K562 (cell line): ENCODE results near the gene USP28. TPM values are rescaled to one million over a fixed set of nuclear protein-coding genes. Genes with fewer than 3 reads are reported as not detected.

Experiments used
- DPF2 ChIP-seq: fragments of 450-650 bp; IDR thresholded peaks from 2 replicates; pipeline ENCODE4 v1.6.1; 2016
- MBD1 ChIP-seq: fragments of 250-450 bp; sonication (Bioruptor Pico); IDR thresholded peaks from 2 replicates; pipeline ENCODE4 v1.8.0; 2022; ENCODE audit warnings: inconsistent platforms
- NR2C2 ChIP-seq, 2 experiments: fragments of 200-800 bp in 1 of 2; sonication (Bioruptor generic) in 1 of 2; sonication (generic) in 1 of 2; formaldehyde crosslinking in 1 of 2; IDR thresholded peaks; 2 replicates each; pipeline versions ENCODE4 v1.6.1 to v1.8.0; 2016 to 2022; ENCODE audit warnings: mild to moderate bottlenecking in 1 of 2, missing compliant biosample characterization in 1 of 2, missing genetic modification characterization in 1 of 2, missing genetic modification reagents in 1 of 2
- PRDM10 ChIP-seq: fragments of 450-650 bp; IDR thresholded peaks from 2 replicates; pipeline ENCODE4 v1.6.1; 2018; ENCODE audit not compliant: partially characterized antibody
- PRPF4 ChIP-seq: fragments of 200-400 bp; formaldehyde crosslinking; IDR thresholded peaks from one replicate; pipeline ENCODE4 v1.6.1; 2017; ENCODE audit warnings: low read length, low read depth, mild to moderate bottlenecking; ENCODE audit not compliant: insufficient read depth, poor library complexity, severe bottlenecking
- RHOXF2B ChIP-seq: fragments of 250-450 bp; sonication (Bioruptor Pico); conservative IDR thresholded peaks from 2 replicates; pipeline ENCODE4 v1.5.1; 2021
- SPI1 ChIP-seq: IDR thresholded peaks from 2 replicates; pipeline ENCODE4 v1.6.1; 2011; ENCODE audit warnings: low read depth, low read length, control low read depth, borderline replicate concordance
- SRSF3 ChIP-seq: fragments of 200-400 bp; formaldehyde crosslinking; IDR thresholded peaks from 2 replicates; pipeline ENCODE4 v1.6.1; 2016; ENCODE audit warnings: mild to moderate bottlenecking, low read length, moderate library complexity; ENCODE audit not compliant: insufficient read depth
- ZNF165 ChIP-seq: fragments of 250-450 bp; sonication (Bioruptor Pico); IDR thresholded peaks from 2 replicates; pipeline ENCODE4 v1.4.0; 2020; ENCODE audit warnings: borderline replicate concordance
- ZNF408 ChIP-seq: fragments of 250-450 bp; sonication (Bioruptor Pico); IDR thresholded peaks from 2 replicates; pipeline ENCODE4 v1.4.0; 2020; ENCODE audit warnings: low read depth, mild to moderate bottlenecking, moderate library complexity
- polyA plus RNA-seq, 8 experiments: library from polyadenylated mRNA; depleted of rRNA in 4 of 8; stranded (reverse) in 5 of 8; unstranded in 3 of 8; fragments of >200 nt; fragmentation: Nextera tagmentation in 2 of 8; fragmentation: Illumina TruSeq in 1 of 8; extraction: Ambion mirVana in 2 of 8; extraction: Trizol in 1 of 8; gene quantifications; 2 replicates each; pipeline versions ENCODE4 v1.2.1 to v1.2.3, GENCODE V29; 2011 to 2014; ENCODE audit warnings: inconsistent platforms in 1 of 8, missing spikeins in 1 of 8
- total RNA-seq, 7 experiments: library from RNA; depleted of rRNA in 6 of 7; stranded (reverse); fragments of >200 nt in 6 of 7; fragmentation: Illumina TruSeq in 2 of 7; extraction: Trizol in 2 of 7; gene quantifications; 2 replicates each; pipeline versions ENCODE4 v1.2.1 to v1.2.3, GENCODE V29; 2011 to 2021; ENCODE audit warnings: low replicate concordance in 1 of 7

USP28 gene
- total and polyA plus RNA-seq, 9 of the 15 experiments (the other 6 are each of a cell fraction or from before 2014, with no cell fraction given), result 3.7 to 42.7 (median 20.3) TPM

- TF ChIP-seq PRDM10, result no peak
- TF ChIP-seq ZNF408 (CRISPR knock-in tag), result no peak
- no peak for TF ChIP-seq RHOXF2B
- no peak for TF ChIP-seq ZNF165
- no peak for TF ChIP-seq SRSF3
- TF ChIP-seq SPI1, result no peak
- no peak for TF ChIP-seq DPF2
- TF ChIP-seq MBD1, result no peak
- TF ChIP-seq PRPF4, result no peak
- no peak for TF ChIP-seq NR2C2 (CRISPR knock-in tag; IDR thresholded peaks at IDR 0.05)
- no peak for TF ChIP-seq NR2C2 (tag; IDR thresholded peaks at IDR 0.05)
- TF ChIP-seq, all 486 proteins: peak for 0
Measured at GRCh38 chr11:113895367-113896155, 20.2 kb upstream of the USP28 start (continued).
